SH-SY5Y (cell line): ENCODE measurements around the gene EPM2A.

Experiments
- GATA2 ChIP-seq: IDR thresholded peaks from 2 replicates; pipeline ENCODE4 v1.6.1; 2011; ENCODE audit warnings: mild to moderate bottlenecking, low read depth, low read length
- GATA3 ChIP-seq: IDR thresholded peaks from 2 replicates; pipeline ENCODE4 v1.6.1; 2011; ENCODE audit warnings: low read depth, mild to moderate bottlenecking, low read length, moderate library complexity

DNA sequence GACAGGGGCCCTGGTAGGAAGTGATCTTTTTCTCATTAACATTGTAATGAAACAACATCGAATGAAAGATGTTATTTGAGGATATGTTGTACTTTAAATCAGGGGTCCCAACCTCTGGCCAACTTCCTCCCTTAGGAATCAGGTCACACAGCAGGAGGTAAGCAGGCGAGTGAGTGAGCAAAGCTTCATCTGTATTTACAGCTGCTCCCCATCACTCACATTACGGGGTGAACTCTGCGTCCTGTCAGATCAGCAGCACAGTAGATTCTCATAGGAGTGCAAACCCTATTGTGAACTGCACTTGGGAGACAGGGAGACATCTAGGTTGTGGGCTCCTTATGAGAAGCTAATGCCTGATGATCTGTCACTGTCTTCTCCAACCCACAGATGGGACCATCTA, 19.9 kb downstream of the EPM2A start:
- no peak for TF ChIP-seq GATA2
- no peak for TF ChIP-seq GATA3
